ENCODE results near the gene CD93.

CD93 gene

GRCh38 chr20:23032056-23032749 lies 53.9 kb downstream of the CD93 start:
- no peak for DNase-seq

- DNase-seq, result no peak
Observed at GRCh38 chr20:23031346-23031745, 54.8 kb downstream of the CD93 start.
